COR-L47 (cell line): Measurements from ENCODE around the gene DUS1L.
A peak's percentile ranks its signal among the peaks of the same experiment; 100 is the strongest.

ENCODE experiments used
- DNase-seq: peaks from one replicate; lab custom pipeline; 2025; lab: John Stamatoyannopoulos, UW

Gene DUS1L

DNA sequence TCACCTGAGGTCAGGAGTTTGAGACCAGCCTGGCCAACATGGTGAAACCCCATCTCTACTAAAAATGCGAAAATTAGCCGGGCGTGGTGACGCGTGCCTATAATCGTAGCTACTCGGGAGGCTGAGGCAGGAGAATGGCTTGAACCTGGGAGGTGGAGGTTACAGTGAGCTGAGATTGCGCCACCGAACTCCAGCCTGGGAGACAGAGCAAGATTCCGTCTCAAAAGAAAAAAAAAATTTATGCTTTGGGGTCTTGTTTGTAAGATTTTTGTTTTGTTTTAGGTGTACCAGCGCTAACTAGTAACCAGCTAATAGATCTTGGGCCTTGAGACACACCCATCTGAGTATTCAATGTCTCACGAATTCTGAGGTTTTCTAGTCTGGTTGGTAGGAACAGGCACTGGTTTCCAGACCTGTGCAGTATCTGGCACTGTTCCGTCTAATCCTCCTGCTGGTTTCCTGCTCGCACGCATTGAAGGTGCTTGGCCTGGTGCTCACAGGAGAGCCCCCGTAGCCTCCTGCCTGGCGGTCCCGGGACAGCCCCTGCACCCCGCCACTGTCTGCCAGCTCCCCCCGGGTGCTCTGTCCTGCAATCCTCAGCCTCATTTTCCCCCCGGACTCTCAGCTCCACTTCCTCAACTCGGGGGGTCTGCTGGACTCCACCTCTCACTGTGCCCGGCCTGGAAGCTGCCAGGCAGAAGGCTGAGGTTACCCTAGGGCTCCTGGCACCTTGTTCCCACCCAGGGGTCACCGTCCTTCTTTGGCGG lies 10.6 kb upstream of the DUS1L start:
- DNase-seq, result no peak

- no peak for DNase-seq
Measured at GRCh38 chr17:82073446-82073845, 7.8 kb upstream of the DUS1L start.

GRCh38 chr17:82072827-82073226 lies 7.2 kb upstream of the DUS1L start:
- DNase-seq, result no peak

DNA sequence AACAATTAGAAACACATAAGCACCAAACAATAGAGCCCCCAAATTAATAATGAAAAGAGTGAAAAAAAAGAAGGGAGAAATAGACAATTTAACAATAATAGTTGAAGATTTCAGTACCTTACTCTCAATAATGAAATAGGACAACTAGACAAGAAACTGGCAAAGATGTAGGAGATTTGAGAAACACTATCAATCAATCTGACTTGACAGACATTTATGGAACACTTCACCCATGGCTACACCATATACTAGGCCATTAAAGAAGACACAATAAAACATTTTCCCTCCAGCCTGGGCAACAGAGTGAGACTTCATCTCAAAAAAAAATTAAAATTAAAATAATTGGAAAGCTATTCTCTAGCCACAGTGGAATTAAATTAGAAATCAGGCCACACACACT lies 5.0 kb upstream of the DUS1L start:
- DNase-seq, result no peak

GRCh38 chr17:82065193-82065637 lies 389 bp downstream of the DUS1L start:
- no peak for DNase-seq

GRCh38 chr17:82064433-82065192 lies 991 bp downstream of the DUS1L start:
- peak; percentile 33 for DNase-seq

- DNase-seq, result no peak
Measured at GRCh38 chr17:82063424-82064415, 1.9 kb downstream of the DUS1L start.

DNA sequence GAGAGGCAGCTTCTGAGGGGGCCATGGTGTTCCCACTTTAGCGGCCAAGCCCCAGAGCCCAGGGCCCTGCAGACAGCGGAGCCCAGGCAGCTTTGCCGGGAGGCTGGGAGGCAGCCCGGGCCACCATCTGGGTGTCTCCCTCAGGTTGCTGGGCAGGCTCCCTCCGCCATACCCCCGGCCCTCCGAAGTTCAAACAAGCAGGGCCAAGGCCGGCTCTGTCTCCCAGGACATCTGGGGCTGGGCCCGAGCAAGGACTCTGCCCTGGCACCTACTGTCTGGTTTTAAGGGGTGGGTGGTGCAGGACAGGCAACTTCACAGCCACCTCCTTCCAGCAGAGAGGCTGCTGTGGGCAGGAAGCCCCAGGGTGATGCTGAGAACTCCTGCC lies 2.6 kb downstream of the DUS1L start:
- no peak for DNase-seq

DNA sequence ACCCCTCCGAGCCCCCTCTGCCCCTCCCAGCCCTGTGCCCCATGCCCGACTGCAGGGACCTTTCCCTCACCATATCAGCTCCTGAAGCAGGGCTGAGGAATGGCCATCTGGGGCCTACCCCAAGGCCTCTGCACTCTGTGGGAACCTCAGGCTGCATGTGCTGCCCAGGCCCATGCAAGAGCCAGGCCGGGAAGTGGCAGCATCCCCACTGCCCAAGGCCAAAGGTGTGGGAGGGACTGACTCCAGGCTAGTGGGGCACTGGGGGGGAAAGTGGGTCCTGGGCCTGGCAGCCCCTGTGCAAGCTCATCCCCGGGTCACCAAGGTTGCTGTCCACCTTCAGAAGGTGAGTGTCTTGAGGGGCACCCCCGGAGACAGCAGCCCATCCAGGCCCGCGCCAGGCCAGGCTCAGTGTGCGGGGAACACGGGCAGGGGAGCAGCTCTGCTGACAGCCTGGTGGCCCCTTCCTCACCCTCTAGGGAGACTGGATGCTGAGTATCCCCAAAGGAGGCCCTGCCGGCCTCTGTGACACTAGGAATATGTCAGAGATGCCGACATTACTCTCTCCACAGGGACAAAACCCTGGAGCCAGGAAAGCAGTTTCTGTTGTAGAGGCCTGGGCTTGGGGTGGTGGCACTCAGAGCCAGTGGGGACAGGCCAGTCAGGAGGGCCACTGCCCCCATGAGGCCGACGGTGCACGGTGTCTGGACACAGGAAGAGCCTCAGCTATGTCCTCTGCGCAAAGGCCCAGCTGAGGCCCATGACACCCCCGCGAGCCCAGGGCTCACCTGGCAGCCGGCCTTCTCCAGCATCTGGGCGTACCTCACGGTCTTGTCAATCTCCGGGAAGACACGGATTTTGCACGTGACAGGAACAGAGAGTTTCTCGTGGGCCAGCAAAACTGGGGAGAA lies 3.3 kb downstream of the DUS1L start:
- DNase-seq, result no peak

DNA sequence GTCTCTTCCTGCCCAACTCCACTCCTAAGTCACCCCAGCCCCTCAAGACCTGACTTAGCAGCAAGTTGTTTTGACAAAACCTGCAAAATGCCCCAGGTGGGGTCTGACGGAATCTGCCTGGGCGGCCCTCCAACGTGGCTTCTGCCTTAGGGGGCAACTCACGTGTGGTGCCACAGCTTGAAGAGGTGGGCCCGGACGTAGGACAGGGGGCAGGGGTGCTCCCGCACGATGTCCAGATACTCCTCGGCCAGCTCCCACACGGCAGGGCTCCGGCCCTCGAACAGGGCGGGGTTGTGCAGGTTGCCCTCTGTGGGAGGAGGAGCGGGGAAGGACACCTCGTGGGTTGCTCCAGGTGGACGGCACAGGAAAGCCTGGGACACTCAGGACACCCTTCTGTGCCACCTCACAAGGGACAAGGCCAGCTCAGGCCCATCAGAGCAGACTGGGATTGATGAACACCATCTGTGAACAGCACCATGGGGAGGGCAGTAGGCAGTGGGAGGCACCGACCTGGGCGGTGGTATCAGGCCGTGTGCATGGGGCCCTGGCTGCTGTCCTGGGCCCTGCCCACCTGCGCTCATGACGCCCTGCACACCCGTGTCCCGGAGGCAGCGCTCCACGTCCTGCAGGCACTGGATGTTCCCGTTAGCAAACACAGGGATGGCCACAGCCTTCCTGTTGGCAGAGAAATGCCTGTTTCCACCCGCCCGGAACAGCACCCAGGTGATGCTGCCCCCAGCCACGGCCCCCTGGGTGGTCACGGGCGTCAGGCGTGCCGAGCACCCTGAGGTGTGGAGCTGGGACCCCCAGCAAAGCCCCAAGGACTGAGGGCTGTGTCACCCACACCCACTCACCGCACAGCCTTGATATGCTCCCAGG lies 4.3 kb downstream of the DUS1L start:
- DNase-seq, result no peak

- no peak for DNase-seq
Measured at GRCh38 chr17:82060614-82061013, 5.0 kb downstream of the DUS1L start.

DNA sequence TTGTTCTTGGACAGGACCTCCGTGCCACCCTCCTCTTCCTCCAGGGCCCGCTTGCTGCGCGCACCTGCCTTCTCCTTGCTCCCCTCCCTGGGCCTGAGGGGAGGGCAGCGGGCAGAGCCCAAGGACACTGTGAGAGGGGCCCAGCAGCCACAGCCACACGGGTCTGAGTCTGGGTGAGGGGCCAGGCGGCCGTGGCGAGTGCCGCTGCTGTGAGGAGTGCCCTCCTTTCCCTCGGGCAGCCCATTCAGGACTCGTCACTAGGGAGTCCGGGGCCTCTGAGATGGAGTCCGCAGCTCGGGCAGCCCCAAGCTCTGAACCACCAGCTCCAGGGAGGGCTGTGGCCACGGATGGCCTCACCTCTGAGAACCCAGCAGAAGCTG lies 5.6 kb downstream of the DUS1L start:
- no peak for DNase-seq

GRCh38 chr17:82059272-82060000 lies 6.2 kb downstream of the DUS1L start:
- DNase-seq, result no peak

- DNase-seq, result no peak
Measured at GRCh38 chr17:82058855-82059249, 6.8 kb downstream of the DUS1L start.

DNA sequence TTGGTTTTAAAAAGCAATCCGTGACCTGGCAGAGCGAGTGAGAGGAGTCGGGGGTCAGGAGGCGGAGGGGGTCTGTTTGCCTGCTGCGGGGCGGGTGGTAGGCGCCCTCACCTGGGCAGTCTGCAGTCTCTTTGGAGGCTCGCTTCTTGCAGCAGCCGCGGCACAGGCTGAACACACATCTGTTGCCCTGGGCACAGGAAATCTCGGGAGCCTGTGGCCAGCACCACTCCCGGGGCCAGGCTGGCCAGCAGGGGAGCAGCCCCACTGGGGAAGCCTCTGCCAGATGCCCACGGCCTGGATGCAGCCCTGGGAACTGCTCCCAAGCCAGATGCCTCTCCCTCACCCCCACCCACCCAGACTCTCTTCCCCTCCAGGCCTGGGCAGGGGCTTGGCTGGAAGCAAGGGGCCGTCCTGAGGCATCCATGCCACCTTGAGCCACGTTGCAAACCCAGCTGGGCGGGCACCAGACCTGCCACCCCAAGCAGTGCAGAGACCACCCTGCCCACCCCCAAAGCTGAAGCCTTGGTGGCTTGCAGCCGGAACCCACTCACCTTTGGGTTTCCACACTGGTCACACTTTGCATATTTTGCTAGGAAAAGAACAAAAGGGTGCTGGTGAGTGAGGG lies 7.3 kb downstream of the DUS1L start:
- DNase-seq, result no peak

GRCh38 chr17:82056729-82057621 lies 8.6 kb downstream of the DUS1L start:
- DNase-seq, result no peak

DNA sequence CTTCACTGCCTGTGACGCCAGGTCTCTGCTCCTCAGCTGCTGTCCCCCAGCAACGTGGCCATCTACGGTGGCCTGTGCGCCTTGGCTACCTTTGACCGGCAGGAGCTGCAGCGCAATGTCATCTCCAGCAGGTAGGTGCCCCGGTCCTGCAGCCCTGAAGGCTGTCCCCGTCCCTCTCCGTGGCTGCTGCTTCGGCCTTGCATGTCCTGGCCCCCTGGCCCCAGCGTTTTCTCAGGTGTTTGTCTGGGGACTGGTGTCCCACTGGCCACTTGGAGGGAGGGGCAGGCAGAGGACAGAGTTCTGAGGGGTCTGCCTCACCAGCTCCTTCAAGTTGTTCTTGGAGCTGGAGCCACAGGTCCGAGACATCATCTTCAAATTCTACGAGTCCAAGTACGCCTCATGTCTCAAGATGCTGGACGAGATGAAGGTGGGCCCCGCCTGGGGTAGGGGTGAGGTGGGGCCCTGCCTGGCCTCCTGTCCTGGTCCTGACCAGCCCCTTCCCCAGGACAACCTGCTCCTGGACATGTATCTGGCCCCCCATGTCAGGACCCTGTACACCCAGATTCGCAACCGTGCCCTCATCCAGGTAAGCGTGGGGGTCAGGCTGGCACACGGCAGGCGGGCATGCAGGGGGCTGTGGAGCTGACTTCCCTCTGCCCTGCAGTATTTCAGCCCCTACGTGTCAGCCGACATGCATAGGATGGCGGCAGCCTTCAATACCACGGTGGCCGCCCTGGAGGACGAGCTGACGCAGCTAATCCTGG lies 9.5 kb downstream of the DUS1L start:
- DNase-seq, result no peak
